Measurements from ENCODE around the gene YPEL2.

Gene YPEL2

GRCh38 chr17:59371416-59372100, 40.1 kb downstream of the YPEL2 start:
- intact Hi-C loops (cut with DNase I; ENCODE audit: low total_unique reads) = no loop called here
- Histone ChIP-seq H3K27ac (peak overlapping the region; percentile 89), H3K36me3 (no peaks in the 10 kb centered on the region), H3K9me3 (no peaks in the 10 kb centered on the region), H3K4me3 (peak overlapping the region in 1 of 2 donors; percentile 12), H3K4me1 (peaks cover 0 to 100% (median 95%) of the 10 kb centered on the region in 4 donors), H3K27me3 (no peaks in the 10 kb centered on the region)
- DNase-seq = peak; percentile 87 to 92
- no peak for TF ChIP-seq CTCF (IDR thresholded peaks at IDR 0.05)

- no peaks in the 10 kb centered on the region for H3K9me3 ChIP-seq
- peak overlapping the region; percentile 89 for H3K27ac ChIP-seq
- intact Hi-C loops (cut with DNase I; ENCODE audit: low total_unique reads) = no loop called here
- no peaks in the 10 kb centered on the region for H3K27me3 ChIP-seq
- H3K4me3 ChIP-seq = peak overlapping the region; percentile 1 to 12
- H3K4me1 ChIP-seq = peaks cover 0 to 100% (median 94%) of the 10 kb centered on the region in 4 donors
- H3K36me3 ChIP-seq = no peaks in the 10 kb centered on the region
- no peak for TF ChIP-seq CTCF (IDR thresholded peaks at IDR 0.05)
- peak; percentile 76 to 84 for DNase-seq
Measured at GRCh38 chr17:59372138-59372751, 40.8 kb downstream of the YPEL2 start.

GRCh38 chr17:59373882-59374495, 42.5 kb downstream of the YPEL2 start:
- DNase-seq = peak; percentile 74 to 77
- H3K27ac ChIP-seq = peak overlapping the region; percentile 89
- no peak for TF ChIP-seq CTCF (IDR thresholded peaks at IDR 0.05)
- H3K36me3 ChIP-seq = no peaks in the 10 kb centered on the region
- intact Hi-C loops (cut with DNase I; ENCODE audit: low total_unique reads) = no loop called here
- H3K4me3 ChIP-seq = no peak overlapping the region
- H3K4me1 ChIP-seq = peaks cover 0 to 100% (median 93%) of the 10 kb centered on the region in 4 donors
- no peaks in the 10 kb centered on the region for H3K9me3 ChIP-seq
- H3K27me3 ChIP-seq = no peaks in the 10 kb centered on the region

- H3K27ac ChIP-seq = peak overlapping the region; percentile 89
- no peak for TF ChIP-seq CTCF (IDR thresholded peaks at IDR 0.05)
- intact Hi-C loops (cut with DNase I; ENCODE audit: low total_unique reads) = no loop called here
Measured at GRCh38 chr17:59374612-59375011, 43.2 kb downstream of the YPEL2 start.

GRCh38 chr17:59375857-59376256, 44.4 kb downstream of the YPEL2 start:
- Histone ChIP-seq H3K4me3 (no peak overlapping the region), H3K9me3 (no peaks in the 10 kb centered on the region), H3K4me1 (peaks cover 0 to 100% (median 91%) of the 10 kb centered on the region in 4 donors), H3K27me3 (no peaks in the 10 kb centered on the region), H3K36me3 (no peaks in the 10 kb centered on the region), H3K27ac (peak overlapping the region; percentile 89)
- no peak for DNase-seq
- intact Hi-C loops (cut with DNase I; ENCODE audit: low total_unique reads) = no loop called here
- no peak for TF ChIP-seq CTCF (IDR thresholded peaks at IDR 0.05)

More at GRCh38 chr17:59374612-59375011, 43.2 kb downstream of the YPEL2 start:
- H3K4me1 ChIP-seq = peaks cover 0 to 100% (median 93%) of the 10 kb centered on the region in 4 donors
- DNase-seq = no peak
- H3K27me3 ChIP-seq = no peaks in the 10 kb centered on the region
- H3K9me3 ChIP-seq = no peaks in the 10 kb centered on the region
- H3K4me3 ChIP-seq = no peak overlapping the region
- H3K36me3 ChIP-seq = no peaks in the 10 kb centered on the region

All from tibial artery (tissue), 4 donors.